ENCODE data around the gene TEKT2. TPM values are rescaled to one million over a fixed set of nuclear protein-coding genes. Genes with fewer than 3 reads are reported as not detected.

The TEKT2 gene
- polyA plus RNA-seq, 1 donor = 0.24 TPM

- DNase-seq (ENCODE audit: low read depth) = no peak
These were observed 3.6 kb downstream of the TEKT2 start for GRCh38 chr1:36087233-36088123.

GRCh38 chr1:36088265-36088576 is 4.3 kb downstream of the TEKT2 start:
- no peak for DNase-seq (ENCODE audit: low read depth)

GRCh38 chr1:36088577-36089392 is 4.9 kb downstream of the TEKT2 start, which contains the start of gene ADPRS:
ADPRS (plus strand) TSS chr1:36088892; CDS start chr1:36088905, 13 bp downstream.
- peak; percentile 67 for DNase-seq (ENCODE audit: low read depth)

- DNase-seq (ENCODE audit: low read depth) = no peak
These were observed 5.7 kb downstream of the TEKT2 start for GRCh38 chr1:36089393-36090121.

- no peak for DNase-seq (ENCODE audit: low read depth)
These were observed 7.2 kb downstream of the TEKT2 start for GRCh38 chr1:36091141-36091540.

GRCh38 chr1:36091698-36092097 is 7.8 kb downstream of the TEKT2 start:
- no peak for DNase-seq (ENCODE audit: low read depth)

GRCh38 chr1:36092166-36092797 is 8.4 kb downstream of the TEKT2 start:
- no peak for DNase-seq (ENCODE audit: low read depth)

- DNase-seq (ENCODE audit: low read depth) = no peak
These were observed 8.9 kb downstream of the TEKT2 start for GRCh38 chr1:36092798-36093185.

GRCh38 chr1:36093226-36093625 is 9.3 kb downstream of the TEKT2 start:
- no peak for DNase-seq (ENCODE audit: low read depth)

GRCh38 chr1:36093929-36094328 is 10.0 kb downstream of the TEKT2 start:
- no peak for DNase-seq (ENCODE audit: low read depth)

GRCh38 chr1:36094621-36095061 is 10.7 kb downstream of the TEKT2 start:
- no peak for DNase-seq (ENCODE audit: low read depth)

GRCh38 chr1:36095760-36096405 is 12.0 kb downstream of the TEKT2 start:
- DNase-seq (ENCODE audit: low read depth) = no peak

- no peak for DNase-seq (ENCODE audit: low read depth)
These were observed 12.9 kb downstream of the TEKT2 start for GRCh38 chr1:36096500-36097432.

GRCh38 chr1:36097693-36098585 is 14.0 kb downstream of the TEKT2 start:
- no peak for DNase-seq (ENCODE audit: low read depth)

- DNase-seq (ENCODE audit: low read depth) = no peak
These were observed 14.9 kb downstream of the TEKT2 start for GRCh38 chr1:36098650-36099365.

- DNase-seq (ENCODE audit: low read depth) = no peak
These were observed 15.9 kb downstream of the TEKT2 start for GRCh38 chr1:36099681-36100341.

GRCh38 chr1:36100376-36100775 is 16.5 kb downstream of the TEKT2 start:
- no peak for DNase-seq (ENCODE audit: low read depth)

- DNase-seq (ENCODE audit: low read depth) = no peak
These were observed 17.7 kb downstream of the TEKT2 start for GRCh38 chr1:36101546-36101945.
